Glutamatergic neuron (in vitro differentiated cells): ENCODE measurements around the gene FAM187B. TPM values are rescaled to one million over a fixed set of nuclear protein-coding genes. Genes with fewer than 3 reads are reported as not detected.

ENCODE experiments used
- DNase-seq: peaks from one replicate; pipeline ENCODE4 v3.0.0; 2022
- H3K27ac Mint-ChIP-seq: one replicate; pipeline ENCODE4 v1.8.0; 2020; ENCODE audit warnings: mild to moderate bottlenecking, mixed read lengths, inconsistent platforms; ENCODE audit not compliant: unreplicated experiment
- H3K27me3 Mint-ChIP-seq: one replicate; pipeline ENCODE4 v1.8.0; 2020; ENCODE audit warnings: mild to moderate bottlenecking, moderate library complexity, mixed read lengths, inconsistent platforms; ENCODE audit not compliant: unreplicated experiment
- H3K36me3 Mint-ChIP-seq: one replicate; pipeline ENCODE4 v1.8.0; 2020; ENCODE audit warnings: mild to moderate bottlenecking, mixed read lengths, inconsistent platforms; ENCODE audit not compliant: unreplicated experiment
- H3K4me1 Mint-ChIP-seq: one replicate; pipeline ENCODE4 v1.8.0; 2020; ENCODE audit warnings: mild to moderate bottlenecking, low read depth, mixed read lengths, inconsistent platforms; ENCODE audit not compliant: unreplicated experiment
- H3K4me3 Mint-ChIP-seq: one replicate; pipeline ENCODE4 v1.8.0; 2020; ENCODE audit warnings: mild to moderate bottlenecking, mixed read lengths, inconsistent platforms; ENCODE audit not compliant: unreplicated experiment
- H3K9me3 Mint-ChIP-seq: one replicate; pipeline ENCODE4 v1.8.0; 2020; ENCODE audit warnings: mild to moderate bottlenecking, moderate library complexity, mixed read lengths, inconsistent platforms; ENCODE audit not compliant: unreplicated experiment
- total RNA-seq: library from RNA; stranded (reverse); fragmentation: NEBNext Ultra II Directional; extraction: Animal tissue kit (Norgen Biotek cat#: 25700); gene quantifications from one replicate; pipeline ENCODE4 v1.2.1, GENCODE V29; 2021; ENCODE audit not compliant: unreplicated experiment
- TF ChIP-seq, protein P1 (sequence below): fragments of 200-600 bp; sonication (generic); IDR thresholded peaks from one replicate; pipeline ENCODE4 v1.5.0; 2021; ENCODE audit not compliant: partially characterized antibody, unreplicated experiment

The FAM187B gene
- total RNA-seq, 1 donor from 2014 or later: not detected

DNA sequence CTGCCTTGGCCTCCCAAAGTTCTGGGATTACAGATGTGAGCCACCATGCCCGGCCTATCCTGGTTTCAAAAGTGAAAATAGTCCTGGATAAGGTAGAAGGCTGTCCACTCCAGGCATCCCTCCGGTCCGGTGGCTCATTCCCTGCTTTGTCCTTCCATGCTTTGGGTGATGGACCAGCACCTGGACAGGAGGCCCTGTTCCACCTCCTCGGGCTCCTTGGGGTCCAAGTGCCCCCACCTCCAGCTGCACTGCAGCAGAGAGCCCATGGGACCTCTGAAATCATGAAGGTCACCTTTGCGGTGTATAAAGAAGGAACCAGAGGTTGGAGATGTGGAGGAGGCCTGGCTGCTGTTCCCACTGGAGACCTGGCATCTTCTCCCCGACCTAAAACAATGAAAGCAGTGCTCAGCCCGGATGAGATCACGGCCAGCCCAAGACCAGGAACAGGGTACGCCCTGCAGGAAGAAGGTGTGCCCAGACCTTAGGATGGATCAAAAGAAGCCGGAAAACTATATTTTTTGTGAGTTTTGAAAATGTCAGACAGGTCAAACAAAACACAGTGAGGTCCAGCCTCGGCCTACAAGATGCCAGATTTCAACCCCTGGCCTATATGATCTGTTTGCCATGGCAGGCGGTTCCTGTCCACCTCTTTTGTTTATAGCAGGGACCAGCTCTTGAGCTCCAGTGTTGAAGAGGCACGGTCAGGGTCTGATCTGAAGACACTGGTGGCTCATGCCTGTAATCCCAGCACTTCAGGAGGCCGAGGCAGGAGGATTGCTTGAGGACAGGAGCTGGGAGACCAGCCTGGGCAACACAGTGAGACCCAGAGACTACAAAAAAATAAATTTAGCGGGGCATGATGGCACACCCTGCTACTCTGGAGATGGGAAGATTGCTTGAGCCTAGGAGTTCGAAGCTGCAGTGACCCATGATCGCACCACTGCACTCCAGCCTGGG lies 26.1 kb upstream of the FAM187B start:
- TF ChIP-seq, protein P1, sequence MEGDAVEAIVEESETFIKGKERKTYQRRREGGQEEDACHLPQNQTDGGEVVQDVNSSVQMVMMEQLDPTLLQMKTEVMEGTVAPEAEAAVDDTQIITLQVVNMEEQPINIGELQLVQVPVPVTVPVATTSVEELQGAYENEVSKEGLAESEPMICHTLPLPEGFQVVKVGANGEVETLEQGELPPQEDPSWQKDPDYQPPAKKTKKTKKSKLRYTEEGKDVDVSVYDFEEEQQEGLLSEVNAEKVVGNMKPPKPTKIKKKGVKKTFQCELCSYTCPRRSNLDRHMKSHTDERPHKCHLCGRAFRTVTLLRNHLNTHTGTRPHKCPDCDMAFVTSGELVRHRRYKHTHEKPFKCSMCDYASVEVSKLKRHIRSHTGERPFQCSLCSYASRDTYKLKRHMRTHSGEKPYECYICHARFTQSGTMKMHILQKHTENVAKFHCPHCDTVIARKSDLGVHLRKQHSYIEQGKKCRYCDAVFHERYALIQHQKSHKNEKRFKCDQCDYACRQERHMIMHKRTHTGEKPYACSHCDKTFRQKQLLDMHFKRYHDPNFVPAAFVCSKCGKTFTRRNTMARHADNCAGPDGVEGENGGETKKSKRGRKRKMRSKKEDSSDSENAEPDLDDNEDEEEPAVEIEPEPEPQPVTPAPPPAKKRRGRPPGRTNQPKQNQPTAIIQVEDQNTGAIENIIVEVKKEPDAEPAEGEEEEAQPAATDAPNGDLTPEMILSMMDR: no peak
- DNase-seq: no peak
- Mint-ChIP-seq H3K27ac (no peak overlapping the region), H3K4me1 (no peaks in the 10 kb centered on the region), H3K4me3 (no peak overlapping the region), H3K9me3 (peaks cover 4% of the 10 kb centered on the region), H3K27me3 (peaks cover 7% of the 10 kb centered on the region), H3K36me3 (no peaks in the 10 kb centered on the region)

DNA sequence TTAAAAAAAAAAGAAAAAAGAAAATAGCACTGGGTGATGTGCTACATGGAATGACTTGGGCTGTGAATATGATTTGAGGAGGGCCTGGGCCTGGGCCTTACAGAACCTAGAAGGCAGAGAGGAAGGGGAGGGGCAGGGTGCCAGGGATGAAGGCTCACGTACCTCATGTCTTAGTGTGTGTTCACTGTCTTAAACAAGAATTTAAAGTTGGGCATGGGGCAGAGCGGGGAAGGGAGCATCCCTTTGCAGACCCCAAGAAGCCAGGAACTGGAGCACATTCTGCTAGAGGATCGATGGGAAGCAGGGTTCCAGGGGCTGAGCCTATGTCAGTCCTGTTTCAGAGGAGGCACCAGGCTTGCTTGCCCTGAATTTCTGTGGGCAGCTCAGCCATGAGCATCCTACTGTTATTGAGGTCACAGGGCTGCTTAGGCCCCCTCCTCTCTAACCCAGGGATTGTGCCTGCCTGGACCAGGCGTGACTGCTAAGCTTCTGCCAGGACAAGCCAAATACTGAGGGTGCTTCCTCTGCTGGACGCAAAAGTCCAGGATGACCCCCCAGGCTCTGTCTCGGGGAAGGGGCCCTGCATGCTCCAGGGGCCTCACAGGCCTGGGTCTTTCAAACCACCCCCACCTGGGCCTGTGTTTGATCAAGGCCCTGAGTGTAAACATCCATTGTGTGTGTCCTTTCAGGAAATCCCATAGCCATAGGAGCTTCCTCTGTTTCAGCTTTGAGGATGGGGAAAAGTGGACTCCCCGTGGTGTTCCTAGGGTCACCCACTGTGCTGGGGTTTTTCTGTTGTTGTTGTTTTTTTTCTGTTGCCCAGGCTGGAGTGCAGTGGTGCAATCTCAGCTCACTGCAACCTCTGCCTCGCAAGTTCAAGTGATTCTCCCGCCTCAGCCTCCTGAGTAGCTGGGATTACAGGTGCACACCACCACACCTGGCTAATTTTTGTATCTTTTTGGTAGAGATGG lies 25.1 kb upstream of the FAM187B start:
- H3K27me3 Mint-ChIP-seq: peaks cover 10% of the 10 kb centered on the region
- no peak overlapping the region for H3K4me3 Mint-ChIP-seq
- no peaks in the 10 kb centered on the region for H3K4me1 Mint-ChIP-seq
- no peak for DNase-seq
- TF ChIP-seq, protein P1: no peak
- no peaks in the 10 kb centered on the region for H3K36me3 Mint-ChIP-seq
- H3K27ac Mint-ChIP-seq: no peak overlapping the region
- peaks cover 4% of the 10 kb centered on the region for H3K9me3 Mint-ChIP-seq

DNA sequence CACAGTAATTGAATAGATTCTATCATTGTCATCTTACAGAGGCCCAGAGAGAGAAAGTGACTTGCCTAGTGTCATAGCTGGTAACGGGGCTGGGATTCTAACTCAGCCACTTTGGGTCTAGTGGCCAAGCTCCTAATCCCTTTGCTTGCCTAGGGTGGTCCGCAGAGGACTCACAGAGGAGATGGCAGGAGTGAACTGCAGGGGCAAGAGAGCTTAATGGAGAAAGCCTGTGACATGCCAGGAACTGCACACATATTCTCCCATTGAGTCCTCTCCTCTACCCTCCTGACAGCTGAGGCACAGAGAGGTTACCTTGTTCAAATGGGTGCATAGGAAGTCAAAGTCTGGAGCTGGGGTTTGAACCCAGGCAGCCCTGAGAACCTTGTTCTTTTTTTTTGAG lies 22.9 kb upstream of the FAM187B start:
- no peak overlapping the region for H3K4me3 Mint-ChIP-seq

DNA sequence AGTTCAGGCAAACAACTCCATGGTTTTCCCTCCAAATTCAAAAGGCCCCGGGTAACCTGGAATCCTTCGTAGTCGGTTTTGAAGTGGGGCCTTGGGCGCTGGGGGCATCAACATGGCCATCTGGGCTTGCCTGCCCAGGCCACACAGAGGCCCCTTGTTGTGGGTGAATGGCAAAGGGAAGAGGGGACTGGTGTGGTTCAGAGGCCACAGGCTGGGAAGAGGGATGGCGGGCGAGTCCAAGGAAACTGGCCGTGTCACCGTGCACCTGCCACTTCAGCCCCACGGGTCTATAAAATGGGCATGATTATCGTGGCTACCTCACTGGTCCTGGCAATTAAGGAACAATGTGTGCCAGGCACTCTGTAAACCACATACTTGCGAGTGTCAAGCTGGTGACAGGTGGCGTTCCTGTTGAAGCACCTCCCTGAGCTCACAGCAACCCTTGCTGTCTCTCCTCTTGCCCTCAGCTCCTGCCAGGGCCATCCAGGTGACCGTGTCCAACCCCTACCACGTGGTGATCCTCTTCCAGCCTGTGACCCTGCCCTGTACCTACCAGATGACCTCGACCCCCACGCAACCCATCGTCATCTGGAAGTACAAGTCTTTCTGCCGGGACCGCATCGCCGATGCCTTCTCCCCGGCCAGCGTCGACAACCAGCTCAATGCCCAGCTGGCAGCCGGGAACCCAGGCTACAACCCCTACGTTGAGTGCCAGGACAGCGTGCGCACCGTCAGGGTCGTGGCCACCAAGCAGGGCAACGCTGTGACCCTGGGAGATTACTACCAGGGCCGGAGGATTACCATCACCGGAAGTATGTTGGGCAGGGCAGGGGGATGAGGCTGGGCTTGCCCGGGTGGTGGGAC lies 21.5 kb upstream of the FAM187B start:
- H3K27me3 Mint-ChIP-seq: peaks cover 14% of the 10 kb centered on the region

More for the DNA sequence above, 22.9 kb upstream of the FAM187B start:
- H3K27me3 Mint-ChIP-seq: peaks cover 15% of the 10 kb centered on the region
- TF ChIP-seq, protein P1: no peak
- no peak for DNase-seq
- H3K27ac Mint-ChIP-seq: no peak overlapping the region
- peaks cover 6% of the 10 kb centered on the region for H3K9me3 Mint-ChIP-seq
- no peaks in the 10 kb centered on the region for H3K36me3 Mint-ChIP-seq
- no peaks in the 10 kb centered on the region for H3K4me1 Mint-ChIP-seq

More for the DNA sequence above, 21.5 kb upstream of the FAM187B start:
- no peaks in the 10 kb centered on the region for H3K4me1 Mint-ChIP-seq
- DNase-seq: no peak
- TF ChIP-seq, protein P1: no peak
- peak overlapping the region; percentile 61 for H3K4me3 Mint-ChIP-seq
- no peaks in the 10 kb centered on the region for H3K36me3 Mint-ChIP-seq
- peaks cover 6% of the 10 kb centered on the region for H3K9me3 Mint-ChIP-seq
- H3K27ac Mint-ChIP-seq: no peak overlapping the region
